Superior temporal gyrus (tissue), 1 donor: ENCODE results near the gene TCF19.
A peak's percentile ranks its signal among the peaks of the same experiment; 100 is the strongest.
"Not testable (repeated sequence)": the region's sequence is repeated elsewhere in the genome, so short reads cannot be mapped to it uniquely, and the experiment has no call there.

Source experiments
- DNase-seq: peaks from one replicate; pipeline ENCODE4 v3.0.0-alpha.2; 2016; ENCODE audit errors: extremely low spot score

The TCF19 gene

DNA sequence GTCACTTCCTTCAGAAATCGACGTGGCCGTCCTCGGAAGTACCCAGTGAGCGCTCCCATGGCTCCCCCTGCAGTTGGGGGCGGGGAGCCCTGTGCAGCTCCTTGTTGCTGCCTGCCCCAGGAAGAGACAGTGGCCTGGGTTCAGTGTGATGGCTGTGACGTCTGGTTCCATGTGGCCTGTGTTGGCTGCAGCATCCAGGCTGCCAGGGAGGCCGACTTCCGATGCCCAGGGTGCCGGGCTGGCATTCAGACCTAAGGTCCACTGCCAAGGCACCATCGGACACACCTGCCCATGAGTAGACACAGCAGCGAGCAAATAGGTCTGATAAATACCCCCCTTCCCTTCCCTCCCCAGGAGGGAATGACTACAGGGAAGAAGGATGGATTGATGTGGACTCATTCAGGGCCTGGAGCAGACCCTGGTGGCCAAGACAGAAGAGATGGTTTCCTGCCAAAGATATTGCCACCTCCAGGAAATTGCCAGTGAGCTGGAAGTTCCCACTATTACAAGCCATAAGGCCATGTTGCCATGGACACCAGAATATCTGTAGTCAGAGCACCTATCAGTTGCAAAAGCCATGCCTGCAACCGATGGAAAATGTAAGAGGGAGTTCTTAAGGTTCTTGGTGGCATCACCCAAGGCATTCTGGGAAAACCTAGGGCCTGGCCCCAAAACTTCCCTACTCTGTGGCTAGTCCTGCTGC lies 4.2 kb downstream of the TCF19 start:
- no peak for DNase-seq

DNA sequence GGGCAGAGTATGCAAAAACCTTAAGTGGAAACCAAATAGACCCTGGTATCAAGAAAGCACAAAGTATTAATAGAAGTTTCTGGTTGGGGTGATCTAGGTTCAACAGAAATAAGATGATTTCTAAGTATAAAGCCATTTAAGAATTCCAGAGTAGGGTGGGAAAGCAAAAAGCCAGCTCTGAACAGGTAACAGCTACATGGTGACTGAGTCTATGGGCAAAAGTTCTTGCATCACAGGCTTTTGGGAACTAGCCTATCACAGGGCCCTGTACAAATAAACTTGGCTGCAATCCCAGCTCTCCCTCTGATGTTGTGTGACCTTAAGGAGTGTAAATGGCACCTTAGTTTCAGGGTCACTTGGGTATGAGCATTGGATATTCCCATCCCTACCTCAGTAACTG lies 5.5 kb downstream of the TCF19 start:
- no peak for DNase-seq

- not testable (repeated sequence) for DNase-seq
Measured at GRCh38 chr6:31164475-31165063, 6.2 kb downstream of the TCF19 start.

DNA sequence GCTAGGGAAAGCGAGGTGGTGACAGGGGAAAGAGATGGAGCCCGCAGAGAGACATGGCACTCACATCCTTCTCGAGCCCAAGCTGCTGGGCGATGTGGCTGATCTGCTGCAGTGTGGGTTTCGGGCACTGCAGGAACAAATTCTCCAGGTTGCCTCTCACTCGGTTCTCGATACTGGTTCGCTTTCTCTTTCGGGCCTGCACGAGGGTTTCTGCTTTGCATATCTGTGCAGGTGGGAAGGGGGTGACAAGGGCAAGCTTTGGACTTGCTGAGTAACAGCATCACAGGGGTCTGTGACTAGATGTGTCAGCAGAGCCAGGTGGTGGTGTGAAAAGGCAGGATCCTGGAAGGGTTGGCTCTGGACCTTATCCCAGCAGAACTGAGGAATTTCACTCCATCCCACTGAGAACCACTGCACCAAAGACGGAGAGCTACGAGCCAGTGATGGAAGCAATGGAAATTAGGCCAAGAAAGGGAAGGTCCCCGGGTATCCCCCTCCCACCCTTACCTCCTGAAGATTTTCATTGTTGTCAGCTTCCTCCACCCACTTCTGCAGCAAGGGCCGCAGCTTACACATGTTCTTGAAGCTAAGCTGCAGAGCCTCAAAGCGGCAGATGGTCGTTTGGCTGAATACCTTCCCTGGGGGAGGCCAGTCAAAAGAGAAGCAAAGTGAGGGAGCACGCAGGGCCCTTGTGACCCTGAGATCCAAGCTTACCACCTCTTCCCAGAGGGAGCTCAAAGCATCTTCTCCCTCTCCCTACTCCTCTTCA lies 6.9 kb downstream of the TCF19 start:
- not testable (repeated sequence) for DNase-seq

DNA sequence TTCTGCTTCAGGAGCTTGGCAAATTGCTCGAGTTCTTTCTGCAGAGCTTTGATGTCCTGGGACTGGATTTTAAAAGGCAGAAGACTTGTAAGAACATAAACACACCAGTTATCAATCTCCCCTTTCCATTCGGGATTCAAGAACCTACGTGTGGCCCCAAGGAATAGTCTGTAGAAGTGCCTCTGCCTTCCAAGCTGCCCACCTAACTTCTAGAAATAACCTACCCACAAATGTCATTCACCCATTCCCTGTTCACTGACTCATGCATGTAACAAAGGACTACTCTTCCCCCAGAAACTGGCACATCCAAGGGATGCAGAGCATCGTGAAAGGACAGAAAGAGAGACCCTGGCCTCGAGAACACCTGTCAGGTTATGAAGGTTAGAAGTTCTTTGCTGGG lies 7.6 kb downstream of the TCF19 start:
- DNase-seq: no peak

- DNase-seq: no peak
Measured at GRCh38 chr6:31168606-31169005, 10.2 kb downstream of the TCF19 start.

DNA sequence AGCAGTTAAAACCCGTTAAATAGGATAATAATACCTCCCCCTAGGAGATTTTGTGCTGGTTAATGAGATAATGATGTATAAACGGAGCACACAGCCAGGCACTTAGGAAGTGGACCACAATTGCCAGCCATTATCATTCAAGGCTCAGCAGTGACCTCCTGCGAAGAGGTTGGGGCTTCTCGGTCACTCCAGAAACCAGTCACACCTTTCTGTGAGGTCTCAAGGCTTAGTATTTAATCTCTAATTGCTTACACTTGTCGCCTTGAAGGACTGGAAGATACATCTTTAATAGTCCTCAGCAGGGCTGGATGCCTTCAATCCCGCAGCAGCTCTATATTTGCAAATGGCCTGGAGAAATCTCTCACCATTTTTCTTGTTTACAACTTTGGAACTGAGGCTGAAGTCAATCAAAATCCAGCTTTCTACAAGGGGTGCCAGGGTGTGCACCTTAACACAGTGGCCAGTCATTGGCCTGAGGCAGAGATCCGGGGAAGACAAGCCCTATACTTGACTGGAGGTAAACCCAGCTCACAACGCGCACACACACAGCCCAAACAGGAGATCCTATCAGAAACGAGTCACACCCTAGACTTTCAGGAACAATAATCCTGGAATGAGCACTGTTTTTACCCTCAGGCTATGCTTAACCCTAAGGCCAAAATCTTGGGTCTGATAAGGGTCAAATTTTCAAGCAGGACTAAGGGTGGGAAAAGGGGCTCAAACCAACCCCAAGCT lies 10.9 kb downstream of the TCF19 start:
- no peak for DNase-seq

DNA sequence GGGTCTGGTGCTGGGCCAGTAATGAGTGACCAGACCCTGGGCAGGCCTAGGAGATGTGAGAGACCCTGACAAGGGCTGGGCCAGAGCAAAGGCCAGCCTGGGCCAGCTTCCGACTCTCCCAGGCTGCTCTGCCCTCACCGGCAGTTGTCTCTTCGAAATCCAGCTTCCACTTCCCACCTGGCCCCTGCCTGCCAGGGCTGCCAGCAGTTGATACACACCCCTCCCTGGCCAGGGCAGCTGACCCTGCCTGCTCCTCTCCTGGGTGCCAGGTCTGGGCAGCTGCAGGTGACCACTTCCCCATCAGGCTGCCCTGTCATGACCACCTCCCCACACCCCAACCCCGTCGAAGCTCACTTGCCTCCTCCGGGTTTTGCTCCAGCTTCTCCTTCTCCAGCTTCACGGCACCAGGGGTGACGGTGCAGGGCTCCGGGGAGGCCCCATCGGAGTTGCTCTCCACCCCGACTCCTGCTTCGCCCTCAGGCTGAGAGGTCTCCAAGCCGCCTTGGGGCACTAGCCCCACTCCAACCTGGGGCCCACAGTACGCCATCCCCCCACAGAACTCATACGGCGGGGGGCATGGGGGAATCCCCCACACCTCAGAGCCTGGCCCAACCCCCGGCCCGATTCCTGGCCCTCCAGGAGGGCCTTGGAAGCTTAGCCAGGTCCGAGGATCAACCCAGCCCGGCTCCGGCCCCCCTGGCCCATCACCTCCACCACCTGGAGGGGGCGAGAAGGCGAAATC lies 11.6 kb downstream of the TCF19 start:
- DNase-seq: not testable (repeated sequence)

DNA sequence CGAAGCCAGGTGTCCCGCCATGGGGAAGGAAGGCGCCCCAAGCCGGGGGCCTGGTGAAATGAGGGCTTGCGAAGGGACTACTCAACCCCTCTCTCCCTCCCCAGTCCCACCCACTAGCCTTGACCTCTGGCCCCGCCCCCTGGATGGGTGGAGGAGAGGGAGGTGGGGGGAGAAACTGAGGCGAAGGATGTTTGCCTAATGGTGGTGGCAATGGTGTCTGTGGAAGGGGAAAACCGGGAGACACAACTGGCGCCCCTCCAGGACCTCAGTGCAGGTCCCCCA lies 12.2 kb downstream of the TCF19 start, which contains the start of gene POU5F1:
TSS of gene POU5F1 (minus strand) at position 83 of the 282 bp plus-strand sequence. CDS start at position 21, 62 bp downstream.
- DNase-seq: no peak

GRCh38 chr6:31170987-31171671 lies 12.7 kb downstream of the TCF19 start:
- DNase-seq: no peak

GRCh38 chr6:31171931-31172905 lies 13.8 kb downstream of the TCF19 start:
- DNase-seq: no peak

GRCh38 chr6:31172973-31173384 lies 14.6 kb downstream of the TCF19 start:
- no peak for DNase-seq

DNA sequence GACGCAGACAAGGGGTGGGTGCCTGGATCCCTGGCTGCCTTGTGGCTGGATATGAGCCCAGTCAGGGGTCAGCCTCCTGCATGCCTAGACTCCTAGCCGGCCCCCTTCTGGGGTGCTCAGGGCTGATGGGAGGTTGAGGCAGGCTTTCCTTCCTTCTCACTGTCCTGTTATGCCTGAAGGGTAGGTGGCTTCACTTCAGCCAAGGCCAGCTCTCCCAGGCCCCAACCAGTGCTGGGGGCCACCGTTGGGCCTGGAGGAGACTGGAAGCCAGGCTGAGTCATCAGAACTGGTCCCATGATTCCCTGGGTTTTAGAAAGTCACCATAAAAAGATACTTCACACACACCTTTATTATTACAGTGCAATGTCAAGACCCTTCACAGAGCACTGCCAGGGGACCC lies 15.0 kb downstream of the TCF19 start:
- DNase-seq: no peak

- no peak for DNase-seq
Measured at GRCh38 chr6:31174378-31174777, 16.0 kb downstream of the TCF19 start.

DNA sequence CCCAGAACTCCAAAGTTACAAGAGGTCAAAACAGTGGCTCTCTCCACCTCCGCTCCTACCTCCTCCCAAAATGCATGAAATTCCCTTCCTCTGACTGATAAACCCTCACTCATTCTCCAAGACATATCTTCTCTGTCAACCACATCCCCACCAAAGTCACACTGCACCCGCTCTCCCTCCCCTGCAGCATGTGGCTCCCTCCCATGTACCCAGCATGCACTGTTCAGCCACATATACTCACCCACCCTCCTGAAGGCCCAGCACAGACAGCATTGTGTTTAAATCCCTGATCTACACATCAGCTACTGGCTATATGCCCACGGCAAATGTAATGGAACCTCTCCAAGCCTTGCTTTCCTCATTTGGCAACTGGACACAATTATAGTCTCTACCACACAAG lies 17.6 kb downstream of the TCF19 start:
- DNase-seq: no peak

DNA sequence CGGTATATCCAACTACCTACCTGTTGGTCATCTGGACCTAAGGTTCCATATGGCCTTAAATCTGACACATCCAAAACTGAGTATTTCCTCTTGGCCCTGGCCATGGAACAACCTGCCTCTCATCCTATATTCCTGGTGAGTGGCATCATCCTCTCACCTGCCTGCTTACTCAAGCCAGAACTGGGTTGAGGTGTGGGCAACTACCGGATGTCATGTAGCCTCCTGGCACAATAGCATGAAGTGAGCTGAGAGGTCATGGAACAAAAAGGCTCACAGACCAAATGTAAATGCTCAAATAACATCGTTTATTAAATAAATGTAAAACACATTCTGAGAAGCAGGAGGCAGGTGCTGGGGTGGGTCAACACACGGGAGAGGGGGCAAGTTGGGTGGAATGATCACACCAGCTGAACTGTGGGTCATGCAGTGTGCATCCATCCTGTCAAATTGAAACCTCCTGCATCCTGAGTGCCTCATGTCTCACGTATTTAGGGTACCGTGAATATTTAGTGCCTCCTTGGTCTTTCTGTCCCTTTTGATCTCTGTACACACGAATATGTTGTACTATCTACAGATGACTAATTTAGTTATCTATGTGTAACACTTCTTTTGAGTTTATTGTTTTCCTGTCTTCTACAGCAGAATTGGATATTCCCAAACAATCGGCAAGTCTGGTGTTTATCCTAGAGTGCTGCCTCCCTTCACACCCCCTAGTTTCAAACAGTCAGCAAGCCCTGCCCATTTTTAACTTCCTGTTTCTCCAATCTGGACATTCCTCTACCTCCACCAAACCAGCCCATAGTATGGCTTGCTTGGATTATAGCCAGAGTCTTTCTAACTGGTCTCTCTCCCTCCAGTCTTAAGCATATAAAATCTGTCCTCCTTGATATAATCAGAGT lies 20.0 kb downstream of the TCF19 start:
- DNase-seq: no peak

DNA sequence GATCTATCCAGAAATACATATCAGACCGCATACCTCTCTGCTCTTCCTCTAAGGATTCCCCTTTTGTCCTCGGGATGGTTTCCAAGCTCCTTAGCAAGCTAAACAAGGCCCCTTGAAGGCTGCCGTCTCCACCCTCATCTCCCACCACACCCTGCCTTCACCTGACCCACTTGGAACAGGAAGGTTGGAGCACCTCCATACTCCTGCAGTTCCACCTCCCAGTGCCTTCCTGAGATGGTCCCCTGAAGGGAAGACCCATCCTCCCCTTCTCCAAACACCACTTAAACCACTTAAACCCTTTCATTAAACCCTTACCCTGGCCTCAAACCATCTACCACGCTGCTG lies 20.6 kb downstream of the TCF19 start:
- DNase-seq: no peak

- DNase-seq: no peak
Measured at GRCh38 chr6:31179896-31180295, 21.5 kb downstream of the TCF19 start.

DNA sequence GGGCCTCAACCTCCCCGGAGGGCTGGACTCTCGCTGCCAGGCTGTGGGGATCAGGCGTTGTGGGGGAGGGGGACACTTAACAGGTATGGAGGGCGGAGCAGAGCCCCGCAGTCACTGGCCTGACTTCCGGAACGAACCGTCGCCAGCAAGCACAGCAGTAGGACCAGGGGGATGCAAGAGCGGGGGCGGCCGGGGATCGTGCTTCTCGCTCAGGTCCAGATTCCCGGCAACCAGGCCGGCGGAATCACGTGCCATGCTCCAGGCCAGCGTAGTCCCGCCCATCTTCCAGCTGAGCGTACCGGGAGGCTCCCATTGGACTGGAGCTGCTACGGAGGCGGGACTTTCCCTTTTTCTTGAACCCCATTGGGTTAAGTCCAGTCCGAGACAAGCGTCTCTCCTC lies 22.1 kb downstream of the TCF19 start:
- peak; percentile 48 for DNase-seq
